ENCODE data around the gene FBXL19.

DNA sequence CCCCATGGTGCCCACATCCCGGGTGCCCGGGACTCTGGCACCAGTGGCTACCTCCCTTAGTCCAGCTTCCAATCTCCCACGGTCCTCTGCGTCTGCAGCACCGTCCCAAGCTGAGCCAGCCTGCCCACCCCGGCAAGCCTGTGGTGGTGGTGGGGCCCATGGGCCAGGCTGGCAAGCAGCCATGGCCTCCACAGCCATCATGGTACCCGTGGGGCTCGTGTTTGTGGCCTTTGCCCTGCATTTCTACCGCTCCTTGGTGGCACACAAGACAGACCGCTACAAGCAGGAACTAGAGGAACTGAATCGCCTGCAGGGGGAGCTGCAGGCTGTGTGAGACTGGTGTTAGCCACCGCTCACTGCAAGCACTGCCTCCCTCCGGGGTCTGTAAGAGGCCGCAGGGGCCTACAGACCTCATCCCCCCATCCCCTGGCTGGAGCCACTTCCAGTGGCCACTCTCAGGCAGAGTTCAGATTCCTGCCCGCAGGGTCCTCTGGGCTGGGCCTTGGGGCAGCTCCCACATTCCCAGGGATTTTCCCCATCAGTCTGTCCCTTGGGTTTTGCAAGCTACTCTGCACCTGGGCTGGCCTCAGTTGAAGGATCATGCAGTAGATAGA is 30.2 kb downstream of the FBXL19 start:
- TF ChIP-seq, protein P1, sequence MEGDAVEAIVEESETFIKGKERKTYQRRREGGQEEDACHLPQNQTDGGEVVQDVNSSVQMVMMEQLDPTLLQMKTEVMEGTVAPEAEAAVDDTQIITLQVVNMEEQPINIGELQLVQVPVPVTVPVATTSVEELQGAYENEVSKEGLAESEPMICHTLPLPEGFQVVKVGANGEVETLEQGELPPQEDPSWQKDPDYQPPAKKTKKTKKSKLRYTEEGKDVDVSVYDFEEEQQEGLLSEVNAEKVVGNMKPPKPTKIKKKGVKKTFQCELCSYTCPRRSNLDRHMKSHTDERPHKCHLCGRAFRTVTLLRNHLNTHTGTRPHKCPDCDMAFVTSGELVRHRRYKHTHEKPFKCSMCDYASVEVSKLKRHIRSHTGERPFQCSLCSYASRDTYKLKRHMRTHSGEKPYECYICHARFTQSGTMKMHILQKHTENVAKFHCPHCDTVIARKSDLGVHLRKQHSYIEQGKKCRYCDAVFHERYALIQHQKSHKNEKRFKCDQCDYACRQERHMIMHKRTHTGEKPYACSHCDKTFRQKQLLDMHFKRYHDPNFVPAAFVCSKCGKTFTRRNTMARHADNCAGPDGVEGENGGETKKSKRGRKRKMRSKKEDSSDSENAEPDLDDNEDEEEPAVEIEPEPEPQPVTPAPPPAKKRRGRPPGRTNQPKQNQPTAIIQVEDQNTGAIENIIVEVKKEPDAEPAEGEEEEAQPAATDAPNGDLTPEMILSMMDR (IDR thresholded peaks at IDR 0.05), result peak; percentile 27 to 48 (median 44)
- TF ChIP-seq POLR2A (IDR thresholded peaks at IDR 0.05), result no peak

Measured in body of pancreas (tissue), 4 donors.